WTC11 (cell line): ENCODE results near the gene BTD.

ENCODE experiments used
- CREB1 ChIP-seq: sonication (generic); formaldehyde crosslinking; IDR thresholded peaks from 2 replicates; pipeline ENCODE4 v1.8.0; 2023; ENCODE audit warnings: mild to moderate bottlenecking, missing genetic modification reagents
- CTCF ChIP-seq: fragments of 200-600 bp; IDR thresholded peaks from 2 replicates; pipeline ENCODE4 v1.8.0; 2022; ENCODE audit warnings: antibody characterized with exemption
- ETV6 ChIP-seq: sonication (generic); formaldehyde crosslinking; IDR thresholded peaks from 2 replicates; pipeline ENCODE4 v1.8.1; 2022; ENCODE audit warnings: mild to moderate bottlenecking, missing genetic modification reagents
- FOXK1 ChIP-seq: sonication (generic); formaldehyde crosslinking; IDR thresholded peaks from 2 replicates; pipeline ENCODE4 v1.8.0; 2022; ENCODE audit warnings: mild to moderate bottlenecking, moderate library complexity, missing genetic modification reagents
- GABPB1 ChIP-seq: sonication (generic); formaldehyde crosslinking; IDR thresholded peaks from 2 replicates; pipeline ENCODE4 v1.8.1; 2023; ENCODE audit warnings: mild to moderate bottlenecking, missing genetic modification reagents
- MAX ChIP-seq: sonication (generic); formaldehyde crosslinking; IDR thresholded peaks from 2 replicates; pipeline ENCODE4 v1.8.0; 2022; ENCODE audit warnings: mild to moderate bottlenecking, missing genetic modification reagents
- MYBL2 ChIP-seq: sonication (generic); formaldehyde crosslinking; IDR thresholded peaks from 2 replicates; pipeline ENCODE4 v1.8.1; 2023; ENCODE audit warnings: mild to moderate bottlenecking, moderate library complexity, missing genetic modification reagents
- NFE2L1 ChIP-seq: sonication (generic); formaldehyde crosslinking; IDR thresholded peaks from 2 replicates; pipeline ENCODE4 v1.8.1; 2023; ENCODE audit warnings: missing genetic modification reagents
- SMAD3 ChIP-seq: sonication (generic); formaldehyde crosslinking; IDR thresholded peaks from 2 replicates; pipeline ENCODE4 v1.8.0; 2022; ENCODE audit warnings: missing genetic modification reagents, mild to moderate bottlenecking, borderline replicate concordance
- TEAD1 ChIP-seq: sonication (generic); formaldehyde crosslinking; IDR thresholded peaks from 2 replicates; pipeline ENCODE4 v1.8.0; 2022; ENCODE audit warnings: mild to moderate bottlenecking, missing genetic modification reagents
- TEAD4 ChIP-seq: sonication (generic); formaldehyde crosslinking; IDR thresholded peaks from 2 replicates; pipeline ENCODE4 v1.8.0; 2022; ENCODE audit warnings: mild to moderate bottlenecking, missing genetic modification reagents
- TF ChIP-seq, protein P1 (sequence below): sonication (generic); formaldehyde crosslinking; conservative IDR thresholded peaks from 2 replicates; pipeline ENCODE4 v1.8.1; 2022; ENCODE audit warnings: mild to moderate bottlenecking, missing genetic modification reagents
- TF ChIP-seq, protein P2 (sequence below): sonication (generic); formaldehyde crosslinking; IDR thresholded peaks from 2 replicates; pipeline ENCODE4 v1.8.1; 2023; ENCODE audit warnings: mild to moderate bottlenecking, missing genetic modification reagents, moderate library complexity

DNA sequence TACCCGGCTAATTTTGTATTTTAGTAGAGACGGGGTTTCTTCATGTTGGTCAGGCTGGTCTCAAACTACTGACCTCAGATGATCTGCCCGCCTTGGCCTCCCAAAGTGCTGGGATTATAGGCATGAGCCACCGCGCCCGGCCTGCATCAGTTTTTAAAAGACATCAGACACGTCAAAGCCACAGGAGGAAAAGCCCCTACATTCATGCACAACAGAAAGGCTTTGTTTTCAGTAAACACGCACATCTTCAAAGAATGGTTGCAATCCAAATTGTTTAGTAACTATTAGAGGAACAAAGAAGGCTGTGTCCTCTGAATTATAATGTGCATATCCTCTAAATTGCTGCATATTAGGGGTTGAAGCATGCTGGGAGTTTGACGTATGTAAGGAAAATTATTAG is 53.3 kb downstream of the BTD start:
- TF ChIP-seq TEAD4 (no peak), CTCF (no peak), MAX (CRISPR knock-in tag) (no peak), ETV6 (CRISPR knock-in tag) (no peak), NFE2L1 (no peak), TEAD1 (CRISPR knock-in tag) (no peak), GABPB1 (CRISPR knock-in tag) (no peak), SMAD3 (no peak), MYBL2 (CRISPR knock-in tag) (no peak), CREB1 (CRISPR knock-in tag) (no peak), FOXK1 (no peak)
- TF ChIP-seq, protein P1, sequence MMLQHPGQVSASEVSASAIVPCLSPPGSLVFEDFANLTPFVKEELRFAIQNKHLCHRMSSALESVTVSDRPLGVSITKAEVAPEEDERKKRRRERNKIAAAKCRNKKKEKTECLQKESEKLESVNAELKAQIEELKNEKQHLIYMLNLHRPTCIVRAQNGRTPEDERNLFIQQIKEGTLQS (CRISPR knock-in tag) = no peak
- TF ChIP-seq, protein P2, sequence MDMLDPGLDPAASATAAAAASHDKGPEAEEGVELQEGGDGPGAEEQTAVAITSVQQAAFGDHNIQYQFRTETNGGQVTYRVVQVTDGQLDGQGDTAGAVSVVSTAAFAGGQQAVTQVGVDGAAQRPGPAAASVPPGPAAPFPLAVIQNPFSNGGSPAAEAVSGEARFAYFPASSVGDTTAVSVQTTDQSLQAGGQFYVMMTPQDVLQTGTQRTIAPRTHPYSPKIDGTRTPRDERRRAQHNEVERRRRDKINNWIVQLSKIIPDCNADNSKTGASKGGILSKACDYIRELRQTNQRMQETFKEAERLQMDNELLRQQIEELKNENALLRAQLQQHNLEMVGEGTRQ (CRISPR knock-in tag) = no peak
